Fibroblast of the aortic adventitia (primary cell): Measurements from ENCODE around the gene RAC2. TPM values are rescaled to one million over a fixed set of nuclear protein-coding genes. Genes with fewer than 3 reads are reported as not detected.

Experiments used
- DNase-seq: peaks from one replicate; pipeline ENCODE4 v3.0.0-alpha.2; 2010; ENCODE audit warnings: low read depth
- H3K4me3 ChIP-seq: 2 replicates; pipeline ENCODE4 v1.5.1; 2011; ENCODE audit warnings: low read depth, mild to moderate bottlenecking, control low read depth, low read length, moderate library complexity
- total RNA-seq: library from RNA; depleted of rRNA; stranded (reverse); fragments of >200 nt; gene quantifications from 2 replicates; pipeline ENCODE4 v1.2.3, GENCODE V29; 2012; ENCODE audit warnings: low replicate concordance
- TF ChIP-seq, protein P1 (sequence below): IDR thresholded peaks from 2 replicates; pipeline ENCODE4 v1.5.1; 2011; ENCODE audit warnings: mild to moderate bottlenecking, low read length, control low read depth, inconsistent platforms; ENCODE audit not compliant: insufficient read depth

Gene RAC2
- total RNA-seq, 1 donor: 14.4 TPM

DNA sequence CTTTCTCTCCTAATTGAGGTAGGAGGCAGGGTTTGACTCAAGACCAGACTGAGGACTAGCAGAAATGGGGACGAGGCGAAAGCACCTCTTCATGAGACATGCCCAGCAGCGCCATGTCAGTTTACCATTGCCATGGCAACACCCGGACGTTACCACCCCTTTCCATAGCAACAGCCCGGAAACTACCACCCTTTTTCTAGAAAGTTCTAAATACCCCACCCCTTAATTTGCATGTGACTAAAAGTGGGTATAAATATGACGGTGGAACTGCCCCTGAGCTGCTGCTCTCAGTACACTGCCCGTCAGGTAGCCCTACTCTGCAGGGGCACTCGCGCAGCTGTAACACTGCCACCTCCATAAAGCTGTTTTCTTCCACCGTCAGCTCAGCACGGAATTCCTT, 5.9 kb upstream of the RAC2 start:
- no peak overlapping the region for H3K4me3 ChIP-seq
- DNase-seq: no peak
- TF ChIP-seq, protein P1, sequence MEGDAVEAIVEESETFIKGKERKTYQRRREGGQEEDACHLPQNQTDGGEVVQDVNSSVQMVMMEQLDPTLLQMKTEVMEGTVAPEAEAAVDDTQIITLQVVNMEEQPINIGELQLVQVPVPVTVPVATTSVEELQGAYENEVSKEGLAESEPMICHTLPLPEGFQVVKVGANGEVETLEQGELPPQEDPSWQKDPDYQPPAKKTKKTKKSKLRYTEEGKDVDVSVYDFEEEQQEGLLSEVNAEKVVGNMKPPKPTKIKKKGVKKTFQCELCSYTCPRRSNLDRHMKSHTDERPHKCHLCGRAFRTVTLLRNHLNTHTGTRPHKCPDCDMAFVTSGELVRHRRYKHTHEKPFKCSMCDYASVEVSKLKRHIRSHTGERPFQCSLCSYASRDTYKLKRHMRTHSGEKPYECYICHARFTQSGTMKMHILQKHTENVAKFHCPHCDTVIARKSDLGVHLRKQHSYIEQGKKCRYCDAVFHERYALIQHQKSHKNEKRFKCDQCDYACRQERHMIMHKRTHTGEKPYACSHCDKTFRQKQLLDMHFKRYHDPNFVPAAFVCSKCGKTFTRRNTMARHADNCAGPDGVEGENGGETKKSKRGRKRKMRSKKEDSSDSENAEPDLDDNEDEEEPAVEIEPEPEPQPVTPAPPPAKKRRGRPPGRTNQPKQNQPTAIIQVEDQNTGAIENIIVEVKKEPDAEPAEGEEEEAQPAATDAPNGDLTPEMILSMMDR: no peak

DNA sequence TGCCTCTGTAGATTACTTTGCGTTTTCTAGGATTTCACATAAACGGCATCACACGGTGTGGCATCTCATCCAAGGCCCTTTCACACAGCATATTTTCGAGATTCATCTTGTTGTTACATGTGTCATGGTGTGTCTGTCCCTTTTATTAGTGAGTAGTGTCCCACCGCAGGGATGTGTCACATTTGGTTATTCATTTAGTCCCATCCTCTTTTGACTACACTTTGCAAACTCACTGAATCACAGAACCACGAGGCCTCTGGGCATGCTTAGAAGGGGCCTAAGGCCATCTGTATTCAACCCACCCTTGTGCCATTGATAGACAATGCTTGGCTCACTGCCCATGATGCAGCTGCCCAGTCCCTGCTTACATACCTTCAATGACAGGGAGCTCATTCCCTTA, 4.2 kb upstream of the RAC2 start:
- no peak overlapping the region for H3K4me3 ChIP-seq
- TF ChIP-seq, protein P1: no peak
- DNase-seq: no peak

DNA sequence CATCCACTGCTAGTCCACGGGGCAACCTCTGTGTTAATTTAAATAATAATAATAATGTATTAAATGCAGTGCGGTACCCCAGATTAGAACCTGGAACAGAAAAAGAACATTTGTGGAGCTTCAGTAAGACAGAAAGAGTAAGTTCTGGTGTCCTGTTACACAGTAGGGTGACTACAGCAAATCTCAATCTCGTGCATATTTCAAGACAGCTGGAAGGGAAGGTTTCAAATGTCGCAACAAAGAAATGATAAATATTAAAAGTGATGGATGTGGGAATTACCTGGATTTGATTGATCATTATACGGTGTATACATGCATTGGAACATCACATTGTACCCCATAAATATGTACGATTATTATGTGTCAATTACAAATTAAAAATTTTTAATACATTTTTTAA, 1.7 kb upstream of the RAC2 start:
- no peak for DNase-seq
- H3K4me3 ChIP-seq: no peak overlapping the region
- TF ChIP-seq, protein P1: no peak

DNA sequence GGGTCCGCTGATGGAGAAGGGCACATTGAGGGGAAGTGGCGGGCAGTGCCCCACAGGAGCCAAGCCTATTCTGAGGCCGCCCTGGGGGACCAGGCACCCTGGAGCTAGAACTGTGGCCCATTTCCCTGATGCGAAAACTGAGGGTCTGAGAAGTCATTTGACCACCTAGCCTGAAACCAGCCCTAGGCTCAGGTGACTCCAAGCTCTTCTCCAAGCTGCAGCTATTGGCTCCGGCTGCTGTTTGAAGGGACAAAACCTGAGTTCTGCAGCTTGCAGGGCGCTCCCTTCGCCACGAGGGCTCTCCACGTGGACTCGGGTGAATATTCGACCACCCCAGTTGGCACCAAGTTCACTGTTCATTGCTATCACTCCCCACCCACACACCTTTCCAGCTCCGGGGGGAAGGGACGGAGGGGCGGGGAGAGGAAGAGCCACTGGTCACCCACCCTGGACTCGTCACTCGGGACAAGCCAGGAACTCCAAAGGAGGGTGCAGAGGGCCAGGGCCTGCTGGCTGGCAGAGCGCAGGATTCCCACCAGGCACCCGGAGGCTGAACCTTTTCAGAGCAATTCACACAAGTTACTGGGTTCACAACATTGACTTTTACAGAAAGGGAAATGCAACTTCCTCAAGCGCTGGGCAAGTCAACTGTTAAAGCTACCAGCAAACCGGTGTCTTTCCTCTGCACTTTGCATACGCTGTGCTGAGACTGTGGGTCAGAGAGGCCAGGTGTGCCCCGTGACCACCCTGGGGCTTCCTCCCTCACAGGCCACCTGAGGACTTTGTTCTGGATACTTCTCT, 1.1 kb upstream of the RAC2 start:
- H3K4me3 ChIP-seq: no peak overlapping the region

DNA sequence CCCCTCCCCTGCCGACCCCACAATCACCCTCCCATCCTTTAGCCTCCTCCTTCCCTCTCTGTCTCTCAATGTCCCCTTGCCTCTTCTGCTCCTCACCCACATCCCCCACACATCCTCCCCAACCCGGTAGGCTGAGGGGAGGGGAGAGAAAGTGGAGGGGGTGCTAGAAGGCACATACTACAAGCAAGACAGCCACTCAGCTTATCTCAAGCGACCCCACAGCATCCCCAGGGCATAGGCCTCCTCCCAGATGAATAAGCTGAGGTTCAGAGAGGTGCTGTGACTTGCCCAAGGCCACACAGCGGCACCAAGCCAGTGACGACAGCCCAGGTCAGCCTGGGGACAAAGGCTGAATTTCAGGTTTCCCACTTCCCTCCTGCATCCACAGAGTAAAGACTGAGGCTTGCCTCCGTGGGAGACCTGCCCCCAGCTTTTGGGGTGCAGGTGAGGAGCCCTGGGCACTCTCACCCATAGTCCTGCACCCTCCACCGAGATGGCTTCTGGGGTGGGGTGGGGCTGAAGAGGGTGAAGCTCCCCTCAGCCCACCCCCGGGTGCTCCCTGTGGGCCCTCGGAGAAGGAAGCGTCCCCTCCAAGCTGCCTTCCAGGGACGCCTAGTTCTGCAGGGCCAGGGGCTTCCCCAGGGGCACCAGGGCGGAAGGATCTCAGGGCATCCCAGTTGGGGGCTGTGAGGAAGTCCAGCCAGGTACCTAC, 511 bp downstream of the RAC2 start:
- DNase-seq: no peak
- peak overlapping the region; percentile 66 for H3K4me3 ChIP-seq
- TF ChIP-seq, protein P1: no peak

More for the DNA sequence above, 1.1 kb upstream of the RAC2 start:
- TF ChIP-seq, protein P1: no peak
- no peak for DNase-seq

DNA sequence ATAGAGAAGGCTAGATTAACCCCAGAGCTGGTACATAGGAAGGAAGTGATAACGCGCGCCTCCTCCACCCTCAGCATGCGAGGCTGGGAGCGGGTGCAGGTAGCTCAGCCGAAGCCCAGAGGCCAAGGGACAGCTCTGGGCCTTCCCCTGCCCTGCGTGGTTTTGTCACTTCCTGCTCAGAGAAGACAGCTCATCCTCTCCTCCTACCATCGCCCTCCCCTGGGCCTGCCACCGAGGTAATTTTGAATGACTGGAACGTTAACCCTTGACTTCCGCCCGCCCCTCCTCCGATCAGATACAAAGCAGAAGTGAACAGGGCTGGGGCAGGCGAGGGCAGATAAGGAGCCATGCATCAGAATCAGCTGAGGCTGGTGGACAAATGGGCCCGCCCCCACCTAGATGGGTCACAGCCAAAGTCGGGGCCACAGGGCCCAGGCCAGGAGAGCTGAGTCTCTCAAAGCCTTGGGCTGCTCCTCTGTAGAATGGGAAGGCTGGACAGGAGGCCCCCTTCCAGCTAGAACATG, 1.6 kb downstream of the RAC2 start:
- TF ChIP-seq, protein P1: no peak
- no peak overlapping the region for H3K4me3 ChIP-seq
- DNase-seq: no peak
